Tibial nerve (tissue), 4 donors: ENCODE measurements around the gene SLC9A9. TPM values are rescaled to one million over a fixed set of nuclear protein-coding genes. Genes with fewer than 3 reads are reported as not detected.

Experiments used
- DNase-seq, 2 donors: peaks; one replicate each; pipeline ENCODE4 v3.0.0-alpha.2; 2019; ENCODE audit warnings: low spot score in 2 of 2
- H3K27ac ChIP-seq, 4 donors: fragments of 200-600 bp; sonication (generic) in 3 of 4; one replicate each; pipeline ENCODE4 v1.5.1; 2017 to 2019; ENCODE audit warnings: mild to moderate bottlenecking in 1 of 4
- H3K27me3 ChIP-seq, 2 donors: fragments of 200-600 bp; sonication (generic) in 1 of 2; one replicate each; pipeline versions ENCODE4 v1.5.1 to v1.6.0; 2017 to 2019
- H3K36me3 ChIP-seq, 3 donors: fragments of 200-600 bp; sonication (generic); one replicate each; pipeline ENCODE4 v1.5.1; 2018 to 2019
- H3K4me1 ChIP-seq, 4 donors: fragments of 200-600 bp; sonication (generic) in 3 of 4; one replicate each; pipeline ENCODE4 v1.5.1; 2017 to 2019
- H3K4me3 ChIP-seq, 4 donors: fragments of 200-600 bp; sonication (generic) in 3 of 4; one replicate each; pipeline ENCODE4 v1.5.1; 2017 to 2019; ENCODE audit warnings: mild to moderate bottlenecking in 1 of 4, moderate library complexity in 1 of 4
- H3K9me3 ChIP-seq, 4 donors: fragments of 200-600 bp; sonication (generic) in 3 of 4; one replicate each; pipeline ENCODE4 v1.5.1; 2017 to 2019
- EP300 ChIP-seq, 2 donors: sonication (generic); formaldehyde crosslinking; IDR thresholded peaks; one replicate each; pipeline ENCODE4 v1.6.1; 2017; ENCODE audit warnings: antibody characterized with exemption in 2 of 2, mild to moderate bottlenecking in 1 of 2
- POLR2A ChIP-seq, 2 donors: fragments of 450-650 bp; IDR thresholded peaks; one replicate each; pipeline ENCODE4 v1.6.1; 2017; ENCODE audit warnings: antibody characterized with exemption in 2 of 2, mild to moderate bottlenecking in 2 of 2, moderate library complexity in 2 of 2
- WGBS, 2 donors: methylation state at CpG; one replicate each; pipeline ENCODE4 v1.1.5; 2018; 5-methylcytosine and 5-hydroxymethylcytosine counted together
- total RNA-seq, 4 donors: library from RNA; depleted of rRNA; stranded (reverse); fragments of >200 nt; gene quantifications; one replicate each; pipeline ENCODE4 v1.1.0, GENCODE V29; 2016
- TF ChIP-seq, protein P1 (sequence below), 5 experiments: fragments of 200-600 bp in 3 of 5; fragments of 450-650 bp in 2 of 5; sonication (generic) in 3 of 5; IDR thresholded peaks; one replicate each; pipeline ENCODE4 v1.5.1; 2016 to 2019; ENCODE audit warnings: antibody characterized with exemption in 5 of 5, mild to moderate bottlenecking in 3 of 5, moderate library complexity in 2 of 5

Gene SLC9A9
- total RNA-seq, 4 donors from 2014 or later = 7.6 to 11.1 (median 9.2) TPM

DNA sequence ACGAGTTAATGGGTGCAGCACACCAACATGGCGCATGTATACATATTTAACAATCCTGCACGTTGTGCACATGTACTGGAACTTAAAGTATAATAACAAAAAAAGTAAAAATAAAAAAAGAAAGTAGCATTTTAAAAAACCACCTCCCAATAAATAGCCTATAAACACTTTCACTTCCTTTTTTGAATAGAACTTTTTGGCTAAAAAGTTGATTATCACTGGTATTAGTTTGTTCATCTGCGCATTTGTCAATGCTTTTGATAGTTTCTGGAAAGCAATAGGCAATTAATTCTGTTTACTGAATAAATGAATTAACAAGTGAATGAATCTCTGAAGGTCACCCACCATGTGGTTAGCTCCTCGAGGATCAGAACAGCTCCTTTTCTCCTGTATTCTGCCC is 179.9 kb downstream of the SLC9A9 start:
- Histone ChIP-seq H3K9me3 (no peaks in the 10 kb centered on the region), H3K27me3 (no peaks in the 10 kb centered on the region), H3K27ac (peak overlapping the region in 1 of 4 donors; percentile 70), H3K4me1 (peaks cover 0 to 4% (median 0%) of the 10 kb centered on the region in 4 donors), H3K36me3 (no peaks in the 10 kb centered on the region), H3K4me3 (no peak overlapping the region)
- DNase-seq = no peak
- TF ChIP-seq, protein P1, sequence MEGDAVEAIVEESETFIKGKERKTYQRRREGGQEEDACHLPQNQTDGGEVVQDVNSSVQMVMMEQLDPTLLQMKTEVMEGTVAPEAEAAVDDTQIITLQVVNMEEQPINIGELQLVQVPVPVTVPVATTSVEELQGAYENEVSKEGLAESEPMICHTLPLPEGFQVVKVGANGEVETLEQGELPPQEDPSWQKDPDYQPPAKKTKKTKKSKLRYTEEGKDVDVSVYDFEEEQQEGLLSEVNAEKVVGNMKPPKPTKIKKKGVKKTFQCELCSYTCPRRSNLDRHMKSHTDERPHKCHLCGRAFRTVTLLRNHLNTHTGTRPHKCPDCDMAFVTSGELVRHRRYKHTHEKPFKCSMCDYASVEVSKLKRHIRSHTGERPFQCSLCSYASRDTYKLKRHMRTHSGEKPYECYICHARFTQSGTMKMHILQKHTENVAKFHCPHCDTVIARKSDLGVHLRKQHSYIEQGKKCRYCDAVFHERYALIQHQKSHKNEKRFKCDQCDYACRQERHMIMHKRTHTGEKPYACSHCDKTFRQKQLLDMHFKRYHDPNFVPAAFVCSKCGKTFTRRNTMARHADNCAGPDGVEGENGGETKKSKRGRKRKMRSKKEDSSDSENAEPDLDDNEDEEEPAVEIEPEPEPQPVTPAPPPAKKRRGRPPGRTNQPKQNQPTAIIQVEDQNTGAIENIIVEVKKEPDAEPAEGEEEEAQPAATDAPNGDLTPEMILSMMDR (IDR thresholded peaks at IDR 0.05) = no peak
- TF ChIP-seq POLR2A (IDR thresholded peaks at IDR 0.05) (no peak), EP300 (IDR thresholded peaks at IDR 0.05) (no peak)
- 81 to 84% methylated on average over 5 of the region's 5 CpGs for WGBS, 2 donors

DNA sequence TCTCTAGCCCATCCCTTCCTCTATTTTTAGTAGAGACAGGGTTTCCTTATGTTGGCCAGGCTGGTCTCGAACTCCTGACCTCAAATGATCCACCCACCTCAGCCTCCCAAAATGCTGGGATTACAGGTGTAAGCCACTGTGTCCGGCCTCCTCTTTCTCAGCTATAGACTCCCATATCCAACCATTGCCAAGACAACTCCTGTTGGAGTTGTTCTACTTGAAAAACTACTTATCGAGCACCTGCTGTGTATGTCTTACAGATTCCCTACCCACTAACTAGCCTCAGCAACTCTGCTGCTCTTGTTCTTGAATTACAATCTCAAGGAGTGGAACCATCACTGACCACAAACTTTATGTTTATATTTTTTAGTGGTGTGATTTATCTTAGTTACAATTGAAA is 186.6 kb downstream of the SLC9A9 start:
- no peak overlapping the region for H3K4me3 ChIP-seq
- no peaks in the 10 kb centered on the region for H3K36me3 ChIP-seq
- no peaks in the 10 kb centered on the region for H3K9me3 ChIP-seq
- DNase-seq = no peak
- H3K27ac ChIP-seq = no peak overlapping the region
- no peaks in the 10 kb centered on the region for H3K4me1 ChIP-seq
- 90% methylated on average over 3 of the region's 3 CpGs for WGBS, 2 donors
- TF ChIP-seq EP300 (IDR thresholded peaks at IDR 0.05) (no peak), POLR2A (IDR thresholded peaks at IDR 0.05) (no peak)
- TF ChIP-seq, protein P1 (IDR thresholded peaks at IDR 0.05) = no peak
- H3K27me3 ChIP-seq = no peaks in the 10 kb centered on the region

DNA sequence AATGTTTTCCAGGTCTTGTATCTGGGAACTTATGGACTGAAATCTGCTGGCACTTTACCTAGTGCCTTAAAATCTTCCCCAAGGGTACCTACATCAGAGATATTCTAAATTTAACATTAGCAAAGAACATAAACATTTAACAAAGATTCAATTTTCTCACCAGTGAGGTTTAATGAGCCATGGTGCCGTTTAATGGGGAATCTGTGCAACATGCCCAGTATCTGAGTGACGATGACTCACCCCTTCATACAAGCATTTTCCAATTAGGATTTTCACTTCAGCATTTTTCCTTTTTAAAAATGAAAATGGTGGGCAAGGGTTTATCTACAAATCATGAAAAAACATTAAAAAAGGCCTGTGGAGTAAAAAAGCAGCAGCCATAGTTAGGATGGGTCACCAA is 189.4 kb downstream of the SLC9A9 start:
- TF ChIP-seq POLR2A (IDR thresholded peaks at IDR 0.05) = no peak
- TF ChIP-seq EP300 (IDR thresholded peaks at IDR 0.05) = no peak
- TF ChIP-seq, protein P1 (IDR thresholded peaks at IDR 0.05) = no peak
- Histone ChIP-seq H3K36me3 (no peaks in the 10 kb centered on the region), H3K27ac (no peak overlapping the region), H3K4me1 (peaks cover 0 to 5% (median 0%) of the 10 kb centered on the region in 4 donors), H3K4me3 (no peak overlapping the region), H3K9me3 (no peaks in the 10 kb centered on the region), H3K27me3 (no peaks in the 10 kb centered on the region)
- WGBS, 2 donors = 68 to 82% methylated on average over 2 of the region's 2 CpGs
- no peak for DNase-seq

DNA sequence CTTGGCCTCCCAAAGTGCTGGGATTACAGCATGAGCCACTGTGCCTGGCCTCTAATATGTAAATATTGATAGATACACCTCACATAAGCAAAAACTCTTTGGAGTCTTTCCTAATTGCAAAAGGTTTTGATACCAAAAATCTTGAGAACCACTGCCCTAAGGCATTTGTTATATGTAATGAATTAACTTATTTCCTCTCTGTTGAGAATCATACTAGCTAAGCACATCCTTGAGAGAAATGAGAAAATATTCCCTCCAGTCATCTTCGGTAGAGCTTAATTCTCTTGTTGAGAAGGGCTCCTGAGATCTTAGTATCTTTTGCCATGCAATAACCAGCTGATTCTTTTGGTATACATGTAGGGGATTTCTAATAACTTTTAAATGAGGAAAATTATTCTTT is 190.2 kb downstream of the SLC9A9 start:
- no peak overlapping the region for H3K27ac ChIP-seq
- 70 to 79% methylated on average over 1 of the region's 1 CpG for WGBS, 2 donors

DNA sequence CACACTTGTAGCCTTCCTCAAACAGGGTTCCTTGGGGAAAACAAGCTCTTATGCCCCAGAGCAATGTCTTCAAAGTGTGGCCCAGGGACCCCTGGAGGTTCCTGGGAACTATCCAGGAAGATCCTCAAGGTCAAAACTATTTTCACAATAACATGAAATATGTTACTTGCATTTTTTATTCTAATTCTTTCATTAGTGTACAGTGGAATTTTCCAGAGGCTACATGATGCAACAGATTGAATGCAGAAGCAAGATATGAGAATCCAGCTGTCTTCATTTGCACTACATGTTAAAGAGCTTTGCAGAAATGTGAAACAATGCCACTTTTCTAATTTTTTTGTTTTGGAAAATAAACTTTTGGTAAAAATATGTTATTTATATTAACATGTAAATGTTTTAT is 190.9 kb downstream of the SLC9A9 start:
- Histone ChIP-seq H3K4me3 (no peak overlapping the region), H3K27ac (no peak overlapping the region), H3K9me3 (no peaks in the 10 kb centered on the region), H3K27me3 (no peaks in the 10 kb centered on the region), H3K36me3 (no peaks in the 10 kb centered on the region), H3K4me1 (peaks cover 0 to 5% (median 0%) of the 10 kb centered on the region in 4 donors)
- TF ChIP-seq, protein P1 (IDR thresholded peaks at IDR 0.05) = no peak
- no peak for TF ChIP-seq POLR2A (IDR thresholded peaks at IDR 0.05)
- no peak for TF ChIP-seq EP300 (IDR thresholded peaks at IDR 0.05)
- DNase-seq = no peak

More for the DNA sequence above, 190.2 kb downstream of the SLC9A9 start:
- no peak for DNase-seq
- no peaks in the 10 kb centered on the region for H3K36me3 ChIP-seq
- no peaks in the 10 kb centered on the region for H3K27me3 ChIP-seq
- H3K4me3 ChIP-seq = no peak overlapping the region
- TF ChIP-seq, protein P1 (IDR thresholded peaks at IDR 0.05) = no peak
- TF ChIP-seq EP300 (IDR thresholded peaks at IDR 0.05) (no peak), POLR2A (IDR thresholded peaks at IDR 0.05) (no peak)
- peaks cover 0 to 5% (median 0%) of the 10 kb centered on the region in 4 donors for H3K4me1 ChIP-seq
- H3K9me3 ChIP-seq = no peaks in the 10 kb centered on the region
